NCI-H2081 (cell line): ENCODE results near the gene ATG2A.

Experiments used
- DNase-seq, 2 experiments: peaks; one replicate each; lab custom pipeline; 2025; lab: John Stamatoyannopoulos, UW

Gene ATG2A

GRCh38 chr11:64924910-64925284 is 7.9 kb upstream of the ATG2A start:
- no peak for DNase-seq

GRCh38 chr11:64923944-64924909 is 7.2 kb upstream of the ATG2A start, which contains the start of gene PPP2R5B:
Gene PPP2R5B (plus strand): TSS chr11:64924689. CDS start chr11:64925735, 1,046 bp downstream.
- DNase-seq, result peak; percentile 78 to 84

- DNase-seq, result no peak
These were observed 6.2 kb upstream of the ATG2A start for GRCh38 chr11:64923151-64923661.

DNA sequence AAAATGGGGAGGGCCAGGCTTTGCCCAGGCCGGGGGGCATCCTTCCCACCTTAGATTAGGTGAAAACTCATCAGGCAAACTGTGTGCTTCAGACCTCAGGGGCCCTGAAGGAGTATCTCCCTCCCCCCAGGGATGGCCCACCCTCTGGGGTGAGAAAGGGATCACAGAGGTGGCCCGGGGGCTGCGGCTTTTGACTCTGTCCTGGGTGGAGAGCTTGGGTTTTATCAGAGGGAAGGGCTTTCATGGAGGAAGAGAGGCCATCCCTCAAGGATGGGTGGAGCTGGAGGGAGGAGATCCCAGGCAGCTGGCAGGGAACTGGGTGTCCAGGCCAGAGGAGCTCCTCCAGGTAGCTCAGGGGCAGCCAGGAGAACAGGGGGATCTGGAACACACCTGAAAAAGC is 4.4 kb upstream of the ATG2A start:
- no peak for DNase-seq

DNA sequence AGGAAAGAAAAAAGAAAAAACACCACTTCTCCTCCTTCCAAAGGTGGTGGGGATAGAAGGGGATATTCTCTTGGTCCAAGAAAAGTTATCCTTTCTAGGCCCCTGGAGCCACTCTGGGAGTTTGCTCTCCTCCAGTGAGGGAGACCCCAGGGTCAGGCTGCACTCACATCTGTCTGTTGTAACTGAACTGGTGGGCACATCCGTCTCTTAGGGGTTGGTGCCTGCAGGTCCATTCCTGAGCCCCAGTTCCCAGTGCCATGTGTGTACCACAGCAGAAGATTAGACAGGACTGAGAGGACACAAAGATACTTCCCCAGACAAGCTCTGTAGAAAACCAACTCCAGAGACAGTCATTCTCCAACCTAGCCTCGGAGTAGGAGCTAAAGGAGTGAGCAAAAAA is 3.1 kb upstream of the ATG2A start:
- DNase-seq, result no peak

DNA sequence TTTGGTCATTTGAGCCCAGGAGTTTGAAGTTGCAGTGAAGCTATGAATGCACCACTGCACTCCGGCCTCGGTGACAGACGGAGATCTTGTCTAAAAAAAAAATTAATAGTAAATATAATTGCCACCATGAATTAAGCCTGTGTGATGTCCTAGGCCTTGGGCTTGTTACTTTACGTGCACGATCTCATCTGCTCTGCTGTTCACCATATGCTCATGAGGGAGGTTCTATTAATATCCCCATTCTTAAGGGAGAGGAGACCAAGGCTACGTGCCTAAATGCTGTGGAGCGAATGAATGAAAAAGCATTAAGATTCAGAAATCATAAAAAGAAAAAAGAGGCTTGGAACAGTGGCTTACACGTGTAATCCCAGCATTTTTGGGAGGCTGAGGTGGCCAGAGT is 2.6 kb upstream of the ATG2A start:
- no peak for DNase-seq

- DNase-seq, result no peak
These were observed 1.0 kb upstream of the ATG2A start for GRCh38 chr11:64918017-64918416.

DNA sequence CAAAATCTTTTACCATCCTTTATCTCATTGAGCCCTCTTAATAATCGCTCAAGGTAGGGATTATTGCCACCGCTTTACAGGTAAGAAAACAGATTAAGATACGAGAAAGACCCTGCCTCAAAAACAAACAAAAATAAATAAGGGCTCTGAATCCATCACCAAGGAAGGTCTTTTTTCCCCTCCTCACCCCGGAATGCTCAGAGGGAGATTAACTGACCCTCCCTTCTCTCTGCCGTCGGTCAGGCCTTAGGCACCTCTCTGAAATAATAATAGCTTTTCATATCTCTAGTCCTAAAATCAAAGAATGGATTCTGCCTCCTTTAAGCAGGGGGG is 620 bp upstream of the ATG2A start:
- DNase-seq, result no peak

DNA sequence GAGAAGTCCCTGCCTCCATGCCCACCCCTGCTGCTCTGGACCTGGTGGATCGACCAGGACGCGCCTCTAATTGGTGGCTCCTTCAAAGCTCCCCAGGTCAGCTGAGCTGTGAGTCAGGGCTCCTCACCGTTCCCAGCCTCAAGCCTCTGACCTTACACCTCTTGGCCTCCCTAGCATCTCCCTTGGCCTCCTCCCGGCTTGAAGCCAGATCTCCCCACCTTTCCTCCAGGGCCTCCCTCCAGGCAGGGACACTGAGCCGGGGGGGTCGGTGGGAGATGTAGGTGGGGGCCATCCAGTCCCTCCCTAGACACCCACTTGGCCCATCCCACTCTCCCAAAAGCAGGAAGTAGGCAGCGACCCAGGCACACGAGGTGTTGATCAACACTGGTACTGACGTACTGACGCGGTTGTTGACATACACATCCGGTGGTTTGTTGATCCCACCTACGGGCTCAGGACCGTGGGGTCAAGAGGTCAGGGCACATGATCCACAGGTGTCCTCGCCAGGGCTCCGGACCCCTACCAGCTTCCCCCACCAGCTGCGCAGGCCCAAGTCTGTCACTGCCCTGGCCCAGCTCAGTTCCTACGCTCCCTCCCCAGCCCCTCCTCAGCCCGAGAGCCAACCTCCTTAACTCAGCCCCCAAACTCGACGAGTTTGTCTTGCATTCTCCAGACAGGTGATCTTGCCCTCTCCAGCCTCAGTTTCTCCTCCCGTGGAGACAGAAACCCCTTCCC is 802 bp downstream of the ATG2A start:
- DNase-seq, result peak; percentile 5 to 23

DNA sequence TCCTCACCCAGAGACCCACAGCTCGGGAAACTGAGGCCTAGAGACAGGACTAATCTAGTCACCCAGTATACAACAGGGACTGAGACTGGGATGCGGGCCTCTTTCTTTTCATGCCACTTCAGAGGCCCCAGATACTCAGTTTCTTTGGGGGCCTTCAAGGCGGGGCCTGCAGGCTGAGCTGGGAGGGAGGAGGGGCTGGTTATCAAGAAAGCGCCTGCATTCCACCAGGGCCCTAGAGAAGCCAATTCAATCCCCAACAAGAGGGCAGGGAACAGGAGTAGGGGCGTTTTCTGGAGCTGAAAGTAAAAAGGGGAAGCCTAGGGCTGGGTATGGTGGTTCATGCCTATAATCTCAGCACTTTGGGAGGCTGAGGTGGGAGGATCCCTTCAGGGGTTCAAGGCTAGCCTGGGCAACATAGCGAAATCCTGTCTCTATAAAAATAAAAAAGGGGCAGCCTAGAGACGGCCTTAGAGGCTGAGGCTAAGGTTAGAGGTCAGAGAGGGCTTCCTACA is 1.6 kb downstream of the ATG2A start:
- no peak for DNase-seq

GRCh38 chr11:64914123-64914522 is 2.9 kb downstream of the ATG2A start:
- DNase-seq, result no peak

DNA sequence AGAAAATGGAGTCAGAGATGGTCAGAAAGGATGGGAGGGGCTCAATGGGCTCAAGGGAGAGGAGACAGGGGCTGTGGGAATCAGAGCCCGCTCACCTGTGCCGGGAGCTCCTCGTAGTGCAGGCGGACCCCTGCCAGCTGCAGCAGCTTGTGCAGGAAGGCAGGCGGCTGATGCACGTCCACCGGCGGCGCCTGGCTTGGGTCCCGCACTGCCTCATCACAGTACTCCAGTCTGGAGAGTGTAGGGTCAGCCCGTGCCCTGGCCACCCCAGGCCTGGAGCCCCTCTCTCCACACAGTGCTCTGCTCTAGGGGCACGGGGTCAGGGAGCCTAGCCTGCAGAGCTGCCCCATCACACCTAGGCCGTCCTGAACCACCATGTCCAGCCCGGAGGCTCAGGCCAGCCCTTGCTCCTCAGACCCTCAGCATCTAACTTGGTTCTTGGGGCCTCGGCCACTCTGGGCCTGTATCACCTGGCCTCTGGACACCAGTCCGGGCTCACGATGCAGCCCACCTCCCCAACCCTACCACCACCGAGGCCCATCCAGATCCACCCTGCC is 3.8 kb downstream of the ATG2A start:
- no peak for DNase-seq

GRCh38 chr11:64911689-64912088 is 5.3 kb downstream of the ATG2A start:
- no peak for DNase-seq

- no peak for DNase-seq
These were observed 5.9 kb downstream of the ATG2A start for GRCh38 chr11:64911142-64911541.

- DNase-seq, result no peak
These were observed 6.4 kb downstream of the ATG2A start for GRCh38 chr11:64910451-64911093.

GRCh38 chr11:64909653-64910343 is 7.2 kb downstream of the ATG2A start:
- no peak for DNase-seq

DNA sequence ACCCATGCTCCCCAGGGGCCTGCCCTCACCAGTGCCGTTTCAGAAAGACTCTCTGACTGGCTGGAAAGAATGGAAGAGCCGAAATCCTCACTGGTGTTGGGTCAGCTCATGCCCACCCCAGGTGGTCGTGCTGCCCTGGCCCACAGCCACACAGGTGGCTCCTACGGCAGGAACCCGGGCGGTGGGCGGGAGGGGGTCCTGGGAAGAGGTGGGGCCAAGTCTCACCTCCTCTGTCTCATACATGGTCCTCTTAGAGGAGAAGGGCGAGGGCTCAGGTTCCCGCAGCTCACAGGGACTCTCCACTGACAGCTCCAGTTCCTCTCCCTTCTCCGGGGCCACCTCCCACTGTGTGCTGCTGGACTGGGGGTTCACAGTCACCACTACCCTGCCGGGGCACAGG is 8.2 kb downstream of the ATG2A start:
- DNase-seq, result no peak

DNA sequence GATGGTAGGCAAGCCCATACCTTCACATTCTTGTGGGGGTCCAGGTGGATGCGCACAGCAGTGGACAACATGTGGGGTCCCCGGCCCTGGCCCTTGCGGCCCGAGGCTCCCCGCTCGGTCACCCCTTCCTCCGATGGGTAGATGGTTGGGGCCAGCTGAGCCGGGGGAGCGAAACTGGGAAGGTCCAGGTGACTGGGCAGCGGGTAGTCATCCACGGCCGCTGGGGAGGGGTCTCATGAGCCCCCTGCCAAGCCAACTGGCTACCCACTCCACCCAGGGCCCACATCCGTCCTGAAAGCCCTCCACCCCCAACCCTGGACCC is 10.7 kb downstream of the ATG2A start:
- no peak for DNase-seq

DNA sequence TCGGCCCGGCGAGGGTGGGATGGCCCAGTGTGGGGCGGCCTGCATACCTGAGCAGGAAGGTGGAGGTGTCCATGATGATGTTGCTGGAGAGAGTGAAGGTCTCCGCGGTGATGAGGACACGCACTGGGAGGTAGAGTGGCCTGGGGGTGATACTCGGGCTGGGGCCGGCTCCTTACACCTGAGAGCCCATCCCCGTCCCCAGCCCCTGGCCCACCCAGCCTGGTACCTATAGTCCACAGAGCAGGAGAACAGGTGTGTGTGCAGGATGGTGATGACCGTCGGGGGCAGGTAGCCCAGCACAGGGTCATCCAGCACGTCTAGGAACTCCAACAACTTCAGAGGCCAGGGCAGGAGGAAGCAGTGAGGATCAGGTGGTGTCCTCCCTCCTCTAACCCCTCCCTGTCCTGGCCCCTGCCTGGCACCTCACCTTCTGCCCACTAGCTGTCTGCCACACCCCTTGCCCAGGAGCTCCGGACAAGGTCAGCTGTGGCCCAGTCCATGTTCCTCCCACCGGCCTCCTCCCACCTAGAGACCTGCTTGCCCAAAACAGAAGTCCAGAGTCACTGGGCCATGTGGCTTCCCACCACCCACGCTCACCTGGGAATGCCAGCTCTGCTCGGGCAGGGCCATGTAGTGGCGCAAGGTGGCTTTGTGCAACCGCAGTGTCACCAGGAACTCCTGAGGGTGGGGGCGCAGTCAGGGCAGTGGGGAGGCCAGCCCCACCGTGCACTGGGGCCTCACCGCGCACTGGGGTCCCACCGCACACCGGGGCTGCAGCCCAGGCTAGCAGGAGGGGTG is 11.3 kb downstream of the ATG2A start:
- DNase-seq, result no peak

GRCh38 chr11:64903291-64903833 is 13.6 kb downstream of the ATG2A start:
- DNase-seq, result no peak
